DOHH2 (cell line): ENCODE data around the gene OBSCN.

Source experiments
- H3F3A ChIP-seq: fragments of 200-600 bp; sonication (generic), shearing (Covaris generic); 2 replicates; pipeline ENCODE4 v1.6.0; 2016; ENCODE audit warnings: antibody characterized with exemption, mild to moderate bottlenecking; ENCODE audit not compliant: control insufficient read depth, insufficient read depth
- H3K27ac ChIP-seq: fragments of 200-600 bp; sonication (generic); 2 replicates; pipeline ENCODE4 v1.5.1; 2014; ENCODE audit warnings: low read depth, mild to moderate bottlenecking, low read length, moderate library complexity
- H3K27me3 ChIP-seq: fragments of 200-600 bp; sonication (generic); 2 replicates; pipeline ENCODE4 v1.6.1; 2014; ENCODE audit warnings: mild to moderate bottlenecking, low read length, mixed read lengths; ENCODE audit not compliant: control insufficient read depth
- H3K36me3 ChIP-seq: fragments of 200-600 bp; sonication (generic); 2 replicates; pipeline ENCODE4 v1.6.1; 2014; ENCODE audit warnings: mild to moderate bottlenecking, low read length, moderate library complexity, mixed read lengths; ENCODE audit not compliant: control insufficient read depth
- H3K4me1 ChIP-seq: fragments of 200-600 bp; sonication (generic); 2 replicates; pipeline ENCODE4 v1.6.1; 2014; ENCODE audit warnings: mild to moderate bottlenecking, low read length, mixed read lengths; ENCODE audit not compliant: control insufficient read depth
- H3K4me2 ChIP-seq: fragments of 200-600 bp; sonication (generic); 2 replicates; pipeline ENCODE4 v1.6.0; 2014; ENCODE audit warnings: mild to moderate bottlenecking, low read length, moderate library complexity
- H3K4me3 ChIP-seq: fragments of 200-600 bp; sonication (generic); 2 replicates; pipeline ENCODE4 v1.5.1; 2014; ENCODE audit warnings: mild to moderate bottlenecking, low read length, mixed read lengths
- H3K79me2 ChIP-seq: fragments of 200-600 bp; sonication (generic); 2 replicates; pipeline ENCODE4 v1.6.1; 2014; ENCODE audit warnings: mild to moderate bottlenecking, low read length, mixed read lengths; ENCODE audit not compliant: control insufficient read depth
- H3K9me2 ChIP-seq: fragments of 200-600 bp; sonication (generic); replicated peaks from 2 replicates; pipeline ENCODE4 v1.6.1; 2014; ENCODE audit warnings: mild to moderate bottlenecking, low read length, mixed read lengths; ENCODE audit not compliant: control insufficient read depth
- H3K9me3 ChIP-seq: fragments of 200-600 bp; sonication (generic); 2 replicates; pipeline ENCODE4 v1.6.1; 2014; ENCODE audit warnings: antibody characterized with exemption, low read length, mixed read lengths; ENCODE audit not compliant: control insufficient read depth, insufficient read depth
- H4K20me1 ChIP-seq: fragments of 200-600 bp; sonication (generic); 2 replicates; pipeline ENCODE4 v1.6.0; 2014; ENCODE audit warnings: low read depth, mild to moderate bottlenecking, antibody characterized with exemption, low read length, moderate library complexity; ENCODE audit not compliant: control insufficient read depth, insufficient read depth
- CTCF ChIP-seq: fragments of 200-600 bp; sonication (generic); IDR thresholded peaks from one replicate; pipeline ENCODE4 v1.5.1; 2014; ENCODE audit warnings: antibody characterized with exemption, mild to moderate bottlenecking, low read depth, low read length; ENCODE audit not compliant: poor library complexity, severe bottlenecking
- EZH2phosphoT487 ChIP-seq: fragments of 200-600 bp; sonication (generic); IDR thresholded peaks from 2 replicates; pipeline ENCODE4 v1.6.1; 2017; ENCODE audit warnings: borderline replicate concordance, mild to moderate bottlenecking, antibody characterized with exemption, low read length, moderate library complexity, mixed read lengths

OBSCN gene

GRCh38 chr1:228334954-228335353 lies 127.1 kb downstream of the OBSCN start:
- H3K9me2 ChIP-seq, result no peaks in the 10 kb centered on the region
- H3K4me1 ChIP-seq, result no peaks in the 10 kb centered on the region
- no peaks in the 10 kb centered on the region for H3F3A ChIP-seq
- no peaks in the 10 kb centered on the region for H3K79me2 ChIP-seq
- no peaks in the 10 kb centered on the region for H3K9me3 ChIP-seq
- no peak overlapping the region for H3K4me2 ChIP-seq
- H3K27ac ChIP-seq, result no peak overlapping the region
- H3K4me3 ChIP-seq, result no peak overlapping the region
- H4K20me1 ChIP-seq, result no peaks in the 10 kb centered on the region
- H3K36me3 ChIP-seq, result no peaks in the 10 kb centered on the region
- TF ChIP-seq EZH2phosphoT487 (no peak), CTCF (no peak)
- no peaks in the 10 kb centered on the region for H3K27me3 ChIP-seq

DNA sequence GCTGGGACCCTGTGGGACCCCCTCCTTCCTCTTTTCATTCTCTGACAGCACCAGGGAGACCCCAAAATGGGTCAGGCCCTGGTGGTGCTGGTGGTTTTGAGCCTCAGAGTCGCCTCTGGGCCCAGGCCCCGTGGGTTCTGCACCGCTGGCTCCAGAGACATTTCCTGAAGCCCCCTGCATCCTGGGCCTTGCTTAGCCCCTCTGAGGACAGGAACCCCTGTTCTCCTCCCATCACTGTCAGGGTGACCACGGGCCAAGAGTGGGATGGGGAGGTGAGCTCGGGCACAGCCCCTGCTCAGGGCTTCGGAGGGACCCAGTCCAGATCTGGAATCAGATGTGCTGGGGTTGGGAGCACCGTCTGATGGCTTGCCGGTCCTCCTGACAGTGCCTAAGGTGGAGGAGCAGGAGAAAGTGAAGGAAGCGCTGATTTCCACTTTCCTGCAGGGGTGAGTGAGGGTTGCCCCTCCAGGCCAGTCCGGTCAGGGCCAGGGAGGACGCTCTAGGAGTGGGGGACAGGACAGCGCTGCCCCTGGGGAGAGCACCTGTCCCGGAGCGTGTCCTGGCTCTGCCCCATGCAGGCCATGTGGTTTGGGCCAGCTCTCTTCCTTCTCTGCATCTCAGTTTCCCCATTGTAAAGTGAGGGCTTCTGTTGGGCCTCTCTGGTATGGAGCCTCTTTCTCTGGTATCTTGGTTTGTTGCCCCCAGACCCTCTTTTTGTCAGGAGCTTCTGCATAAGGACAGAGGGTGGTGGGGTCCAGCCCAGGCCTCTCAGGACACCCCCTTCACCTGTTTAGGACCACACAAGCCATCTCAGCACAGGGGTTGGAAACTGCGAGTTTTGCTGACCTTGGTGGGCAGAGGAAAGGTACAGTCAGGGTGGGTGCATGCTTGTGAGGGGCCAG lies 127.8 kb downstream of the OBSCN start:
- Histone ChIP-seq H3K27me3 (no peaks in the 10 kb centered on the region), H3K36me3 (no peaks in the 10 kb centered on the region), H4K20me1 (no peaks in the 10 kb centered on the region), H3K27ac (no peak overlapping the region), H3K9me3 (no peaks in the 10 kb centered on the region), H3K4me2 (no peak overlapping the region), H3K79me2 (no peaks in the 10 kb centered on the region), H3K4me3 (no peak overlapping the region), H3K9me2 (no peaks in the 10 kb centered on the region), H3F3A (no peaks in the 10 kb centered on the region), H3K4me1 (no peaks in the 10 kb centered on the region)
- TF ChIP-seq CTCF (no peak), EZH2phosphoT487 (no peak)

- H3F3A ChIP-seq, result no peaks in the 10 kb centered on the region
- H3K4me1 ChIP-seq, result no peaks in the 10 kb centered on the region
- no peaks in the 10 kb centered on the region for H3K79me2 ChIP-seq
- H3K36me3 ChIP-seq, result no peaks in the 10 kb centered on the region
- no peak overlapping the region for H3K4me2 ChIP-seq
- H3K27me3 ChIP-seq, result no peaks in the 10 kb centered on the region
- no peak overlapping the region for H3K4me3 ChIP-seq
- no peaks in the 10 kb centered on the region for H3K9me3 ChIP-seq
- no peaks in the 10 kb centered on the region for H3K9me2 ChIP-seq
- no peak overlapping the region for H3K27ac ChIP-seq
- H4K20me1 ChIP-seq, result no peaks in the 10 kb centered on the region
- TF ChIP-seq CTCF (no peak), EZH2phosphoT487 (no peak)
Measured at GRCh38 chr1:228336308-228337030, 128.6 kb downstream of the OBSCN start.
